MM.1S (cell line): ENCODE results near the gene AMMECR1L.

ENCODE experiments used
- DNase-seq: peaks from one replicate; pipeline ENCODE4 v3.0.0-alpha.2; 2015
- H2AFZ ChIP-seq: fragments of 300-600 bp; sonication (generic); 2 replicates; pipeline ENCODE4 v1.6.0; 2016; ENCODE audit warnings: antibody characterized with exemption, low read length
- H3F3A ChIP-seq: fragments of 300-600 bp; sonication (generic); 2 replicates; pipeline ENCODE4 v1.6.1; 2016; ENCODE audit warnings: mild to moderate bottlenecking, antibody characterized with exemption, low read length, moderate library complexity, mixed read lengths; ENCODE audit not compliant: insufficient read depth
- H3K27ac ChIP-seq: fragments of 300-600 bp; sonication (generic); 2 replicates; pipeline ENCODE4 v1.5.1; 2016; ENCODE audit warnings: mild to moderate bottlenecking, low read length
- H3K27me3 ChIP-seq: fragments of 300-600 bp; sonication (generic); replicated peaks from 2 replicates; pipeline ENCODE4 v1.6.0; 2016; ENCODE audit warnings: low read length; ENCODE audit not compliant: insufficient read depth
- H3K36me3 ChIP-seq: fragments of 300-600 bp; sonication (generic); replicated peaks from 2 replicates; pipeline ENCODE4 v1.6.1; 2016; ENCODE audit warnings: mild to moderate bottlenecking, low read length, mixed read lengths; ENCODE audit not compliant: insufficient read depth
- H3K4me1 ChIP-seq: fragments of 300-600 bp; sonication (generic); 2 replicates; pipeline ENCODE4 v1.6.1; 2016; ENCODE audit warnings: low read length, mixed read lengths
- H3K4me2 ChIP-seq: fragments of 300-600 bp; sonication (generic); 2 replicates; pipeline ENCODE4 v1.6.0; 2016; ENCODE audit warnings: low read depth, low read length
- H3K4me3 ChIP-seq: fragments of 300-600 bp; sonication (generic); 2 replicates; pipeline ENCODE4 v1.5.1; 2016; ENCODE audit warnings: low read length, mixed read lengths
- H3K79me2 ChIP-seq: fragments of 300-600 bp; sonication (generic); 2 replicates; pipeline ENCODE4 v1.6.1; 2016; ENCODE audit warnings: mixed run types, low read length, mixed read lengths
- H3K9ac ChIP-seq: fragments of 300-600 bp; sonication (generic); 2 replicates; pipeline ENCODE4 v1.6.1; 2016; ENCODE audit warnings: low read length, mixed read lengths
- H3K9me2 ChIP-seq: fragments of 300-600 bp; sonication (generic); replicated peaks from 2 replicates; pipeline ENCODE4 v1.6.1; 2016; ENCODE audit warnings: mild to moderate bottlenecking, low read length, mixed read lengths; ENCODE audit not compliant: insufficient read depth
- H3K9me3 ChIP-seq: fragments of 300-600 bp; sonication (generic); replicated peaks from 2 replicates; pipeline ENCODE4 v1.6.1; 2016; ENCODE audit warnings: mild to moderate bottlenecking, low read length, mixed read lengths; ENCODE audit not compliant: insufficient read depth
- H4K20me1 ChIP-seq: fragments of 300-600 bp; sonication (generic); 2 replicates; pipeline ENCODE4 v1.6.1; 2016; ENCODE audit warnings: mild to moderate bottlenecking, low read length, moderate library complexity, mixed read lengths; ENCODE audit not compliant: insufficient read depth
- CTCF ChIP-seq: fragments of 300-600 bp; sonication (generic); IDR thresholded peaks from 2 replicates; pipeline ENCODE4 v1.5.1; 2016; ENCODE audit warnings: antibody characterized with exemption, low read length, mixed read lengths
- EZH2 ChIP-seq: fragments of 300-600 bp; sonication (generic); optimal IDR thresholded peaks from 2 replicates; pipeline ENCODE3; 2017; ENCODE audit warnings: low read depth, mild to moderate bottlenecking, antibody characterized with exemption, low read length, mixed read lengths
- EZH2phosphoT487 ChIP-seq: fragments of 300-600 bp; sonication (generic); IDR thresholded peaks from 2 replicates; pipeline ENCODE4 v1.6.1; 2018; ENCODE audit warnings: antibody characterized with exemption, low read length

AMMECR1L gene

GRCh38 chr2:127860130-127860529 is 25.6 kb downstream of the AMMECR1L start:
- TF ChIP-seq CTCF (no peak), EZH2 (no peak), EZH2phosphoT487 (no peak)
- Histone ChIP-seq H3K27me3 (no peaks in the 10 kb centered on the region), H4K20me1 (no peaks in the 10 kb centered on the region), H3K27ac (no peak overlapping the region), H3F3A (peaks cover 11% of the 10 kb centered on the region; the same call in 1 of the 2 replicates), H3K79me2 (peaks cover 28% of the 10 kb centered on the region), H3K4me1 (no peaks in the 10 kb centered on the region), H3K36me3 (peaks cover 3% of the 10 kb centered on the region; the same call in 1 of the 2 replicates), H3K9me2 (no peaks in the 10 kb centered on the region), H3K4me3 (no peak overlapping the region), H2AFZ (no peak overlapping the region), H3K4me2 (no peak overlapping the region), H3K9me3 (no peaks in the 10 kb centered on the region), H3K9ac (no peak overlapping the region)
- no peak for DNase-seq

GRCh38 chr2:127859712-127860085 is 26.1 kb downstream of the AMMECR1L start:
- no peak for TF ChIP-seq EZH2phosphoT487
- TF ChIP-seq EZH2, result no peak
- no peak for TF ChIP-seq CTCF

GRCh38 chr2:127857265-127857808 is 28.4 kb downstream of the AMMECR1L start:
- H3K79me2 ChIP-seq, result peaks cover 56% of the 10 kb centered on the region
- peaks cover 5% of the 10 kb centered on the region for H3K36me3 ChIP-seq
- peak; percentile 41 for DNase-seq
- H3K27me3 ChIP-seq, result no peaks in the 10 kb centered on the region
- peak overlapping the region; percentile 92 for H3K4me3 ChIP-seq
- H3F3A ChIP-seq, result peaks cover 11% of the 10 kb centered on the region; the same call in 1 of the 2 replicates
- H4K20me1 ChIP-seq, result peaks cover 9% of the 10 kb centered on the region
- H2AFZ ChIP-seq, result peak overlapping the region; percentile 76
- peak overlapping the region; percentile 65 for H3K4me2 ChIP-seq
- H3K9ac ChIP-seq, result peak overlapping the region; percentile 81
- no peaks in the 10 kb centered on the region for H3K9me2 ChIP-seq
- no peak for TF ChIP-seq EZH2
- H3K4me1 ChIP-seq, result no peaks in the 10 kb centered on the region
- H3K27ac ChIP-seq, result peak overlapping the region; percentile 66; the same call in 1 of the 2 replicates
- no peaks in the 10 kb centered on the region for H3K9me3 ChIP-seq

More at GRCh38 chr2:127859712-127860085, 26.1 kb downstream of the AMMECR1L start:
- peaks cover 11% of the 10 kb centered on the region; the same call in 1 of the 2 replicates for H3F3A ChIP-seq
- H4K20me1 ChIP-seq, result no peaks in the 10 kb centered on the region
- H3K9me3 ChIP-seq, result no peaks in the 10 kb centered on the region
- H3K27ac ChIP-seq, result no peak overlapping the region
- peaks cover 32% of the 10 kb centered on the region for H3K79me2 ChIP-seq
- H3K36me3 ChIP-seq, result peaks cover 3% of the 10 kb centered on the region; the same call in 1 of the 2 replicates
- DNase-seq, result peak; percentile 63
- no peak overlapping the region for H2AFZ ChIP-seq
- no peaks in the 10 kb centered on the region for H3K4me1 ChIP-seq
- no peaks in the 10 kb centered on the region for H3K27me3 ChIP-seq
- no peak overlapping the region for H3K9ac ChIP-seq
- H3K9me2 ChIP-seq, result no peaks in the 10 kb centered on the region
- no peak overlapping the region for H3K4me2 ChIP-seq
- no peak overlapping the region for H3K4me3 ChIP-seq

- H2AFZ ChIP-seq, result no peak overlapping the region
- TF ChIP-seq CTCF (no peak), EZH2phosphoT487 (no peak), EZH2 (no peak)
- H3K4me3 ChIP-seq, result no peak overlapping the region
- H3K79me2 ChIP-seq, result peaks cover 92% of the 10 kb centered on the region
- H3K27ac ChIP-seq, result no peak overlapping the region
- DNase-seq, result no peak
- H4K20me1 ChIP-seq, result peaks cover 11% of the 10 kb centered on the region
- no peak overlapping the region for H3K4me2 ChIP-seq
- H3K27me3 ChIP-seq, result no peaks in the 10 kb centered on the region
- H3K4me1 ChIP-seq, result no peaks in the 10 kb centered on the region
- no peaks in the 10 kb centered on the region for H3F3A ChIP-seq
- peaks cover 19% of the 10 kb centered on the region for H3K36me3 ChIP-seq
- no peaks in the 10 kb centered on the region for H3K9me3 ChIP-seq
- no peak overlapping the region for H3K9ac ChIP-seq
- no peaks in the 10 kb centered on the region for H3K9me2 ChIP-seq
These were observed 32.1 kb downstream of the AMMECR1L start for GRCh38 chr2:127853671-127854070.
